Spinal cord (tissue), 10 donors: Measurements from ENCODE around the gene UCHL5. TPM values are rescaled to one million over a fixed set of nuclear protein-coding genes. Genes with fewer than 3 reads are reported as not detected.
"Not testable (repeated sequence)": the region's sequence is repeated elsewhere in the genome, so short reads cannot be mapped to it uniquely, and the experiment has no call there.

ENCODE experiments used
- DNase-seq, 6 donors: peaks; one replicate each; pipeline versions ENCODE4 v3.0.0 to v3.0.0-alpha.2; 2013 to 2015; ENCODE audit warnings: low spot score in 6 of 6, low read depth in 4 of 6
- H3K27ac ChIP-seq: one replicate; pipeline ENCODE4 v1.5.1; 2013; ENCODE audit warnings: low read depth, low read length, control low read depth
- H3K27me3 ChIP-seq: one replicate; pipeline ENCODE4 v1.6.1; 2013; ENCODE audit warnings: low read length; ENCODE audit not compliant: control insufficient read depth, insufficient read depth
- H3K36me3 ChIP-seq: one replicate; pipeline ENCODE4 v1.6.1; 2013; ENCODE audit warnings: low read length; ENCODE audit not compliant: control insufficient read depth, insufficient read depth
- H3K4me1 ChIP-seq: one replicate; pipeline ENCODE4 v1.6.1; 2013; ENCODE audit warnings: low read length; ENCODE audit not compliant: control insufficient read depth, insufficient read depth
- H3K4me3 ChIP-seq: one replicate; pipeline ENCODE4 v1.5.1; 2013; ENCODE audit warnings: low read depth, low read length, control low read depth
- H3K9me3 ChIP-seq: one replicate; pipeline ENCODE4 v1.6.1; 2013; ENCODE audit warnings: low read length; ENCODE audit not compliant: control insufficient read depth, insufficient read depth
- WGBS: methylation state at CpG from one replicate; pipeline ENCODE4 v1.1.5; 2013; ENCODE audit warnings: missing lambda C conversion rate; ENCODE audit not compliant: insufficient coverage; 5-methylcytosine and 5-hydroxymethylcytosine counted together
- polyA plus RNA-seq, 2 donors: library from polyadenylated mRNA; unstranded; fragments of 120-200 nt; gene quantifications; one replicate each; pipeline ENCODE4 v1.2.1, GENCODE V29; 2013; ENCODE audit not compliant: insufficient read length in 2 of 2
- total RNA-seq, 2 donors: library from RNA; depleted of rRNA in 1 of 2; stranded (reverse); fragments of 120-200 nt in 1 of 2; fragments of >200 nt in 1 of 2; gene quantifications; one replicate each; pipeline versions ENCODE4 v1.2.3 to v1.2.4, GENCODE V29; 2013 to 2014
- donor health status: healthy.

The UCHL5 gene
- total and polyA plus RNA-seq, 4 donors, result 29.8 to 54.3 (median 41.5) TPM

DNA sequence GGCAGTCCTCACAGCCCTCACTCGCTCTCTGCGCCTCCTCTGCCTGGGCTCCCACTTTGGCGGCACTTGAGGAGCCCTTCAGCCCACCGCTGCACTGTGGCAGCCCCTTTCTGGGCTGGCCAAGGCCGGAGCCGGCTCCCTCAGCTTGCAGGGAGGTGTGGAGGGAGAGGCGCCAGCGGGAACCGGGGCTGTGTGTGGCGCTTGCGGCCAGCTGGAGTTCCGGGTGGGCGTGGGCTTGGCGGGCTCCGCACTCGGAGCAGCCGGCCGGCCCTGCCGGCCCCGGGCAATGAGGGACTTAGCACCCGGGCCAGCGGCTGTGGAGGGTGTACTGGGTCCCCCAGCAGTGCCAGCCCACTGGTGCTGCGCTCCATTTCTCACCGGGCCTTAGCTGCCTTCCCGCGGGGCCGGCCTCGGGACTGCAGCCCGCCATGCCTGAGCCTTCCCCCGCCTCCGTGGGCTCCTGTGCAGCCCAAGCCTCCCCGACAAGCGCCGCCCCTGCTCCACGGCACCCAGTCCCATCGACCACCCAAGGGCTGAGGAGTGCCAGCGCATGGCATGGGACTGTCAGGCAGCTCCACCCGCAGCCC lies 72.3 kb downstream of the UCHL5 start:
- H3K36me3 ChIP-seq, H3K9me3 ChIP-seq, H3K27me3 ChIP-seq, H3K4me1 ChIP-seq, H3K27ac ChIP-seq, H3K4me3 ChIP-seq, DNase-seq: not testable (repeated sequence)
- WGBS, result 88% methylated on average over 29 of the region's 38 CpGs

DNA sequence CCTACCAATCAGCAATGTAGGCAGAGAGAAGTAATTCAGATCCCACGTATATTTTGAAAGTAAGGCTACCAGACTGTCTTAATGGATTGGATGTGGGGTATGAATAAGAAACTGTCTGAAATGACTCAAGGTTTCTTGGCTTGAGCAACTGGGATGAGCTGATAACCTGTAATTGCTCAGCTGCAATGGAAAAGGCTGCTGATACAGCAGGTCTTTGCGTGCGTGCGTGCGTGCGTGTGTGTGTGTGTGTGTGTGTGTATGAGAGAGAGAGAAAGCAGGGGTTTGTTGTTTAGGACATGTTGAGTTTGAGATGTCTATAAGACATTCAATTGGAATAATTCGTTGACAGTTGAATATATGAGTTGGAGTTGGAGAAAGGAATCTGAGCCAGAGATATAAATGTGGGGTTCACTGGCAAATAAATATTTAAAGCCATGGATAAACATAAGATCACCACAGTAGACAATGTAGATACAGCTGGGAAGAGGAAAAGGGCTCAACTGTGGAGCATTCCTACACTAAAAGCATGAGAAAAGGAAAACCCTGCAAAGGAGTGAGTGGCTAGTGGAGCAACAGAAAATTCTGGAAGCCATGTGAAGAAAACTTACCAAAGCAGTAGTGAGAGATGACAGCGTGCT lies 72.9 kb downstream of the UCHL5 start:
- no peaks in the 10 kb centered on the region for H3K4me1 ChIP-seq
- no peak overlapping the region for H3K4me3 ChIP-seq
- DNase-seq, result no peak
- no peaks in the 10 kb centered on the region for H3K9me3 ChIP-seq
- WGBS, result 87% methylated on average over 7 of the region's 8 CpGs
- no peak overlapping the region for H3K27ac ChIP-seq
- H3K36me3 ChIP-seq, result peaks cover 2% of the 10 kb centered on the region
- H3K27me3 ChIP-seq, result no peaks in the 10 kb centered on the region

DNA sequence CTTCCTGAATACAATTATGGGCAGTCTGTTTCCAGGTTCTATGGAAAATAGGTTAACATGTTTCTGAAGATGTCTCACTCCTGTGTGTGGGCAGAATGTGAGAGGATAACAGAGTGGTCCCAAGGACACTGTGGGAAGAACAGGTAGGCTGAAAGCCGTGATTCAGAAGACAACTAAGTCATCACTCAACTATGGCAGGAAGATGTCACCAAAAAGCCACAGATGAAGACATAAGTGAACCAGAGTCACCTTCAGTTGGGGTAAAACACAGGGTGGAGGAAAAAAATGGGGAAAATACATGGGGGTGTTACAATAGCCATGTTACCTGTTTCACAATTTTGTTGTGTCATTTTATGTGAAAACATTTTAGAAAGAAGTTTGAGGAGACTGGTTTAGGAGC lies 75.1 kb downstream of the UCHL5 start:
- no peaks in the 10 kb centered on the region for H3K9me3 ChIP-seq
- no peak overlapping the region for H3K4me3 ChIP-seq
- peaks cover 2% of the 10 kb centered on the region for H3K36me3 ChIP-seq
- no peak overlapping the region for H3K27ac ChIP-seq
- H3K4me1 ChIP-seq, result no peaks in the 10 kb centered on the region
- no peaks in the 10 kb centered on the region for H3K27me3 ChIP-seq
- no peak for DNase-seq
- no CpG with 5 or more reads among the region's 1 CpG for WGBS

DNA sequence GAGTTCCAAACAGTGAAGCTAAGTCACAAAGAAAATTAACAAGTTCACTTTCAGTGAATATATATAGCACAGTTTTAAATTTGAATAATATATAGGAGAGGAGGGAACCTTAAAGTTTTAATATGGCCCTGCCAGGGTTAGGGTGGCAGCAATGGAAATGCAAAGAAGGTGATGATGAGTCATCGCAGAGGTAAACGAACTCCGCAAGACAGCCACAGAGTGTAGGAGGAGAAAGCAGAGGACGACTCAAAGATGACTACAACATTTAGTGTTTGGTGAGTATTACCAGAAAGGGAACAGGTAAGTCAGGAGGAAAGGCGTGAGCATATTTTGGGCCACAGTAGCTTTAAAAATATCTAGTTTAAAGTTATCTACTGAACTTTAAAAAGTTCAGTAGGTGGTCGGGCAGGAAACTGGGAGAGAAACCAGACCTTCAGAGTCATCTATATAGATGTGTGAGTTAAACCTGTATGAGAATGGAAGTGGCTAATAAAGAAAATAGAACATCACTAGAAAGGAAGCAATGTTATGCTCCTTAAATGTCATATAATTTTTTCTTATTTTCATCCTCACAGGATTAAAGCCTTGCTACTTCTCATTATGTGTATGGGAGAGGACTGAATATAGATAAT lies 75.7 kb downstream of the UCHL5 start:
- Histone ChIP-seq H3K27ac (no peak overlapping the region), H3K4me1 (no peaks in the 10 kb centered on the region), H3K9me3 (no peaks in the 10 kb centered on the region), H3K27me3 (no peaks in the 10 kb centered on the region), H3K36me3 (peaks cover 2% of the 10 kb centered on the region), H3K4me3 (no peak overlapping the region)
- DNase-seq, result no peak
- 90% methylated on average over 3 of the region's 6 CpGs for WGBS

DNA sequence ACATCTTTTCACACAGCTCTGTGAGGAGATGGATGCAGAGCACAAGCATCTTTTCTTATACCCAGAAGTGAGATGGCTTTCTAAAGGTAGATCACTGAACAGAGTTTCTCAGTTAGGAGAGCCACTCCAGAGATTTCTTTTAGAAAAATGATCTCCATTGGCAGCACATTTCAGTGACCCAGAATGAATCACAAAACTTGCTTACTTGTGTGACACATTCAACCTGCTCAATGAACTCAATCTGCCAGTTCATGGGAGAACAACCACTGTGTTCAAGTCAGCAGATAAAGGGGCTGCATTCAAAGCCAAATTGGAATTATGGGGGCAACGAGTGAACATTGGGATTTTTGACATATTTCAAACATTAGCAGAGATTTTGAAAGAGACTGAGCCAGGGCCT lies 78.3 kb downstream of the UCHL5 start:
- Histone ChIP-seq H3K9me3 (no peaks in the 10 kb centered on the region), H3K4me3 (no peak overlapping the region), H3K27ac (no peak overlapping the region), H3K27me3 (no peaks in the 10 kb centered on the region), H3K4me1 (no peaks in the 10 kb centered on the region), H3K36me3 (no peaks in the 10 kb centered on the region)
- DNase-seq, result no peak
- WGBS, result 40% methylated on average over 1 of the region's 1 CpG

DNA sequence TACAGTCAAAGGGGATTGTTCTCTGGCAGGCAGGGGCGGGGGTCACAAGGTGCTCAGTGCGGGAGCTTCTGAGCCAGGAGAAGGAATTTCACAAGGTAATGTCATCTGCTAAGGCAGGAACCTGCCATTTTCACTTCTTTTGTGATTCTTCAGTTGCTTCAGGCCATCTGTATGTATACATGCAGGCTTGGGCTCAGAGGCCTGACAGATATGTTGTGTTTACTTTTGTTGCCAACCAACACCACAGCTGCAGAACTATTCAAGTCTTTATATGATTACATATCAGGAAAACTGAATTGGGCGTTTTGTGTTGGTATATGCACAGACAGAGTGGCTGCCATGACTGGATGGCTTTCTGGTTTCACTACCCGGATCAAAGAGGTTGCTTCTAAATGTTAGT lies 78.8 kb downstream of the UCHL5 start:
- H3K4me3 ChIP-seq, H3K27me3 ChIP-seq, DNase-seq, H3K36me3 ChIP-seq, H3K27ac ChIP-seq, H3K4me1 ChIP-seq, H3K9me3 ChIP-seq: not testable (repeated sequence)
- WGBS, result 93% methylated on average over 2 of the region's 4 CpGs

DNA sequence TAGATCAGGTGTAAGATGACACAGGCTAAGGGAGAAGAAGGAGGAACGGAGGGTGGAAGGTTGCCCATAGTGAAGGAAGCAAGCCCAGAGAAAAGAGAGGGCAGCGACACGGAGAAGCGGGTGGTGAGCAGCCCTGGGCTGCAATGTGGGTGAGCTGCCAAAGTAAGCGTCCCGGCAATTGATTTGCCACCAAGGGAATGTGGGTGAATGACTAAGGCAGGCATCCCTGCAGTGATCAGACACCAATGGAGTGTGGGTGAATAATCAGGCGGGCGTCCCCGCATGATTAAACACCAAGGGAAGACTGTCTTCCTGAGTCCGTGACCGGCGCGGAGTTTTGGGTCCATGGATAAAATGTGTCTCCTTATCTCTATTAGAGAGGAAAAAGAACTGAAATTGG lies 79.6 kb downstream of the UCHL5 start:
- Histone ChIP-seq H3K4me3 (no peak overlapping the region), H3K4me1 (no peaks in the 10 kb centered on the region), H3K9me3 (no peaks in the 10 kb centered on the region), H3K36me3 (no peaks in the 10 kb centered on the region), H3K27ac (no peak overlapping the region), H3K27me3 (no peaks in the 10 kb centered on the region)
- 90% methylated on average over 7 of the region's 13 CpGs for WGBS
- DNase-seq, result no peak

DNA sequence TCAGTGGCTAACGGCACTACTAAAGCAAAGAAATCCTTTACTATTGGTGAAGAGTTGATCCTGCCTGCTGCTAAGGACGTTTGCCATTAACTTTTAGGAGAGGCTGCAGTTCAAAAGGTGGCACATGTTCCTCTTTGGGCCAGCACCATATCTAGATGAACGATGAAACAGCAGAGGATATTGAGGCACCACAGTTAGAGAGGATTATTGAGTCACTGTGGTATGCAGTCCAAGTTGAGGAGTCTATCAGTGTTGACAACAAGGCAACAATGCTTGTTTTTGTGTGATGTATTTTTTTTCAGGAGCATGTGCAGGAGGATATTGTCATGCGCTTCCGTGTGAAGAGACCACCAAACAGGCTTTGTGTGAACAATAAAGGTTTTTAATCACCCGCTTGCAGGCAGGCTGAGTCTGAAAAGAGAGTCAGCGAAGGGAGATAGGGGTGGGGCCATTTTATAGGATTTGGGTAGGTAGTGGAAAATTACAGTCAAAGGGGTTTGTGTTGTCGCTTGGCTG lies 80.9 kb downstream of the UCHL5 start:
- H3K4me1 ChIP-seq, result no peaks in the 10 kb centered on the region
- DNase-seq, result no peak
- no peaks in the 10 kb centered on the region for H3K36me3 ChIP-seq
- H3K9me3 ChIP-seq, result no peaks in the 10 kb centered on the region
- H3K27me3 ChIP-seq, result no peaks in the 10 kb centered on the region
- 69% methylated on average over 6 of the region's 8 CpGs for WGBS
- no peak overlapping the region for H3K27ac ChIP-seq
- H3K4me3 ChIP-seq, result no peak overlapping the region

DNA sequence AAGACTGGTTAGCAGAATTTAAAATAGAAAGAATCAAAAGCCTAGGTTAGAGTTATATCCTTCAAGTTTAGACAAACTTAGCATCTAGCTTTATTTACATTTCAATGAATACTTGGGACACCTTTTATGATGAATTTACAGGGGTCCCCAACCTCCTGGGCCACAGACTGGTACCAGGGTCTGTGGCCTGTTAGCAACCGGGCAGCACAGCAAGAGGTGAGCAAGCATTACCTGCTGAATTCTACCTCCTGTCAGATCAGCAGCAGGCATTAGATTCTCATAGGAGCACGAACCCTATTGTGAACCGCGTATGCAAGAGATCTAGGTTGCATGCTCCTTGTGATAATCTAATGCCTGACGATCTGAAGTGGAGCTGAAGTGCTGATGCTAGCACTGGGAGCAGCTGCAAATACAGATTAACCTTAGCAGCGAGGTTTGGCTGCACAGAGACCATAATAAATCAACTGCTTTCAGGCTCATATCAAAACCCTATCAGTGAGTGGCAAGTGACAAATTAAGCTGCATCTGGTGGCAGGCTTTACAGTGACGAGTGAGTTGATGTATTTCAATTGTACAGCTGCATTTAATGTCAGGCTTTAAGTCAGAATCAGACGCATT lies 82.0 kb downstream of the UCHL5 start:
- H3K4me1 ChIP-seq, result no peaks in the 10 kb centered on the region
- 78% methylated on average over 7 of the region's 8 CpGs for WGBS
- no peaks in the 10 kb centered on the region for H3K36me3 ChIP-seq
- no peak for DNase-seq
- no peak overlapping the region for H3K27ac ChIP-seq
- H3K4me3 ChIP-seq, result no peak overlapping the region
- no peaks in the 10 kb centered on the region for H3K27me3 ChIP-seq
- no peaks in the 10 kb centered on the region for H3K9me3 ChIP-seq
